VCaP (cell line): ENCODE data around the gene GPR142.

ENCODE experiments used
- H3K27ac ChIP-seq: fragments of 450-650 bp; 2 replicates; pipeline ENCODE4 v1.5.1; 2017
- CTCF ChIP-seq: fragments of 450-650 bp; conservative IDR thresholded peaks from 2 replicates; pipeline ENCODE4 v1.5.1; 2017; ENCODE audit warnings: mild to moderate bottlenecking, moderate library complexity

GPR142 gene

GRCh38 chr17:74329378-74329777 lies 37.9 kb upstream of the GPR142 start:
- TF ChIP-seq CTCF, result no peak
- no peak overlapping the region for H3K27ac ChIP-seq

DNA sequence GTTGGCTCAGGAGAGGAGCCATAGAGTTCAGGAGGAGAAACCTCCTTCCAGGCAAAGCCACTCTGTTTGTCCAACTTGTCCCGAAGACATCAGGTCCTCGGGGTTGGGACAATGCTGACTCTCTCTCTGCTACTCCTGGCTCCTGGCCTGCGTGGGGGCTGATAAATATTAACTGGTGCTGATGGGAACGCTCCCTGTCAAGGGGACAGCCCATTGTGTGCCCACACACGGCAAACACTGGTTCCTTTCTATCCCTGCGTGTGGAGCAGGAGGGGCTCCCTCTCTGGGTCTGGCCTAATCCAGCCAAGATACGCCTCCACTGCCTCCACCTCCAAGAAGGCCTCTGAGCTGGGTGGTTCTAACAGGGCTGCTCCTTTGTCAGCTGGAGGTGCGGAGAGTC lies 36.9 kb upstream of the GPR142 start:
- TF ChIP-seq CTCF, result no peak
- H3K27ac ChIP-seq, result no peak overlapping the region

DNA sequence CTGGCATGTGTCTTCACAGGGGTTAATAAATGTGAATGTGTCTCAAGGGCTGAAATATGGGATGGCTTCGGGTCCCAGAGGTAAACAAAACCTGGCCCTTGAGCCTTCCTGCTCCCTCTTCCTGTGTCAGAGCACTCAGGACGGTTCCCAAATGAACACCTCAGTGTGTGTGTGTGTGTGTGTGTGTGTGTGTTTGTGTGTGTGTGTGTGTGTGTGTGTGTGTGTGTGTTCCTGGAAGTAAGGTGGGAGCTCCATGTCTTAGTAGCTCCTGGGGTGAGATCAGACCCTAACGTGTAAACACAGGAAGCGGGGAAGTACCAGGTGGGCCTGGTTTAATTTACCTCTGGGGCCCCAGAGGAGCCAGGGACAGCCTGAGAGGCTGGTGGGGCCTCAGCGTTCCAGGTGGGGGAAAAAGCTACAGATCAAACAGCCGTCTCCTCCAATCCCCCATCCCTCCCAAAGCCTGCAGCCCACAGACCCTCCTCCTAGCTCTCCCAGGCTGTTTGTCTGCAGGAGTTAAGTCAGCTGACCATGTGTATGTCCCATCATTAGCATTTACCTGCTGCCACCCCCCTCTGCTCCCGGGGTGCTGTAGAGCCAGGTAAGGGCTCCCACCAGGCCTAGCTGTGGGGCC lies 35.2 kb upstream of the GPR142 start:
- no peak overlapping the region for H3K27ac ChIP-seq
- no peak for TF ChIP-seq CTCF

DNA sequence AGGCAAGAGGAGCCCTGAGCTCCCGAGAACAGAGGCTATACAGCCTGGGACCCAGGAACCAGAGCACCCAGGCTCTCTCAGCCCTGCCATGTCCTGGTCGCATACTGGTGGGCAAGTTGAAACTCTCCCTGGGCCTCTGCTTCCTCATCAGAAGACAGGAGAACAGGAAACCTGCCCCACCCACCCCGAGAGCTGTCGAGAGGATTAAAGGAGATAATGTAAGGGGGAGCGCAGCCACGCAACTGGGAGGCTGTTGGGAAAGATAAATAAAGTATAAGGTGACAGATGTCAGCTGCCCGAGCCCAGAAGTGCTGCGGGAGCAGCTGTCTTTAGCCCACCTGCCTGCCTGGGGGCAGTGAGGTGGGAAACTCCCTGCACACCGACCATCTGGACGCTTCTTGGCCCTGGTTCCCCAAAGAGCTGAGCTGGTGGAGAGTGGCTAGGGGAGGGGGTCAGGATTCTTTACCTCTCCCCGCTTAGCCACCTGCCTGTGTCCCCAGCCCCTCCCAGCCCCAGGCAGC lies 34.5 kb upstream of the GPR142 start:
- no peak for TF ChIP-seq CTCF
- H3K27ac ChIP-seq, result no peak overlapping the region

DNA sequence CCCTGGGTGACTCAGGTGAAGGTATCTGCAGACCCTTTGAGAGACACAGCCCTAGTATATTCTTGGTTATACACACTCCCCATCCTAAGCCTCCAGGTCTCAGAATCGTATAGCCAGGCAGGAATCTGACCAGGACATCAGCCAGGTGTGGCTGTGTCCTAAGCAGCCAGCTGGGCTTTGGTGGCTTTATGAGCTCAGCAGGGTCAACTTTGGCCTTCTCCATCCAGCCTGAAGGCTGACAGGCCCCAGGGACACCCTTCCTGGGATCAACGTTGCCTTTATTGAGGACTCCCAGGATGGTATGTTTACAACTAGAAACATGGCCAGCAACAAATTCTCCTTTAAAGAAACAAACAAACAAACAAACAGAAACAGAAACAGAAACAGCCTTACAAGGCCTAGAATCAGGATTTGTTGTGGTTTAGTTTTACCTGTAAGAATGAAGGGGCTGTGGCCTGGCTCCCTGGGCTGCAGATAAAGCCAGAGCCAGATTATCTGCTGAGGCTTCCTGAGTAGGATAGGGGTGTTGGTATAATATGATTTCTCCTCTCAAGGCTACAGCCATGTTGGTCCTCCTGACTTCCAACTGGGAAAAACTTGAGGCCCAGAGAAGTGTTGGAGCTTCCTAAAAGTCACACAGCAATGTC lies 32.8 kb upstream of the GPR142 start:
- no peak for TF ChIP-seq CTCF
- H3K27ac ChIP-seq, result no peak overlapping the region

GRCh38 chr17:74335529-74336062 lies 31.7 kb upstream of the GPR142 start:
- no peak overlapping the region for H3K27ac ChIP-seq
- TF ChIP-seq CTCF, result no peak

DNA sequence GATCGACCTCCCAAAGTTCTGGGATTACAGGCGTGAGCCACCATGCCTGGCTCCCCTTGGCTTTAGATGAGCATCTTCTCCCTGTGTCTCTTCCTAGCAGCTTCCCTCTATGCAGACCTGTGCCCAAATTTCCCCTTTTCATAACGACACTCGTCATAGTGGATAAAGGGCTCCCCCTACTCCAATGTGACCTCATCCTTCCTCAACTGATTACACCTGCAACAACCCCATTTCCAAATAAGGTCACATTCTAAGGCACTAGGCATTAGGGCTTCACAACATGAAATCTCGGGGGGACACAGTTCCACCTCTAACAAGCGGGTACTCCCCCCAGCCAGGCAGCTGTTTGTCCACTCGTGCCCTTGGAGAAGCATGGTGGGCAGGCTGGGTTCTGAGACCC lies 31.0 kb upstream of the GPR142 start:
- no peak overlapping the region for H3K27ac ChIP-seq
- no peak for TF ChIP-seq CTCF
